ENCODE measurements around the gene MICU1. TPM values are rescaled to one million over a fixed set of nuclear protein-coding genes. Genes with fewer than 3 reads are reported as not detected.

The MICU1 gene
- total and polyA plus RNA-seq, 2 of the 13 experiments (the other 11 are each of a cell fraction or from before 2014, with no cell fraction given) = 32.5 to 56.1 TPM

DNA sequence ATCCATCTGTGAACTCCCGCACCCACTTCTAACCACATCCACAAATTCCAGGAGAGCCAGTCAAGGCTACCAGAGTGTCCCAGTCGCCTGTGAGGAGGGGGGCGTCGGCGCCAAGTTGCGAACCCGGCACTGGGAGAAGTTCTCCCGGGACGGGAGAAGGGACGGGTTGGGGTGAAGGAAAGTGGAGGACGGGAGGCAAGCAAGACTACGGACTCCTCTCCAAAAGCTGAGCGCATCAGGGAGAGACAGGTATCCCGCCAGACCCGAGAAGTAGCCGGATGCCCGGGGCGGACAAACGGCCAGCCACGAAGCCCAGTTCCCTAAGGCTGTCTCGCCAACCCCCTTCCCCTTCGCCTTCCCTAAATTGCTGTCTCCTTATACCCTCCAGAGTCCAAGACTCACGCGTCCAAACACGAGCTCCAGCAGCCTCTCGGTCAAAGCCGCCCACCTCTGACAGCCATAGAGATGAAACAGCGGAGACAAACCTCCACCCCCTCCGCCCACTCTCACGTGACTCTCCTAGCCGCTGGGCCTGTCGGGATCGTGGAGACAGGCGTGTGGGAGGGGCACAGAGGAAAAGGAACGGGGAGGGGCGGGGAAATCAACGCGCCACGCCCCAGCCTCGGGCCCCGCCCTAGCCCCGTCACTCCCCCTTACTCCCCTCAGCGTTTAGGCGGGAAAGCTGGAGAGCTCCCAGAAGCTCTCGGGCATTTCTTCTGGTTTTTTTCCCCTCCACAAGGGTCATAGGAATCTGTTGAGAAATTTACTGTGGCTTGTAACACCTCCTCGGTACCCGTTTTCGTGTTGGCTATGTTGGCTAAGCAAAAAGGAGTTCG is at the start of gene MICU1 (continued):
- TF ChIP-seq, protein P1, sequence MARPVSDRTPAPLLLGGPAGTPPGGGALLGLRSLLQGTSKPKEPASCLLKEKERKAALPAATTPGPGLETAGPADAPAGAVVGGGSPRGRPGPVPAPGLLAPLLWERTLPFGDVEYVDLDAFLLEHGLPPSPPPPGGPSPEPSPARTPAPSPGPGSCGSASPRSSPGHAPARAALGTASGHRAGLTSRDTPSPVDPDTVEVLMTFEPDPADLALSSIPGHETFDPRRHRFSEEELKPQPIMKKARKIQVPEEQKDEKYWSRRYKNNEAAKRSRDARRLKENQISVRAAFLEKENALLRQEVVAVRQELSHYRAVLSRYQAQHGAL (CRISPR knock-in tag; IDR thresholded peaks at IDR 0.05; ENCODE audit: not compliant biosample characterization) = peak; percentile 49
- TF ChIP-seq, protein P2, sequence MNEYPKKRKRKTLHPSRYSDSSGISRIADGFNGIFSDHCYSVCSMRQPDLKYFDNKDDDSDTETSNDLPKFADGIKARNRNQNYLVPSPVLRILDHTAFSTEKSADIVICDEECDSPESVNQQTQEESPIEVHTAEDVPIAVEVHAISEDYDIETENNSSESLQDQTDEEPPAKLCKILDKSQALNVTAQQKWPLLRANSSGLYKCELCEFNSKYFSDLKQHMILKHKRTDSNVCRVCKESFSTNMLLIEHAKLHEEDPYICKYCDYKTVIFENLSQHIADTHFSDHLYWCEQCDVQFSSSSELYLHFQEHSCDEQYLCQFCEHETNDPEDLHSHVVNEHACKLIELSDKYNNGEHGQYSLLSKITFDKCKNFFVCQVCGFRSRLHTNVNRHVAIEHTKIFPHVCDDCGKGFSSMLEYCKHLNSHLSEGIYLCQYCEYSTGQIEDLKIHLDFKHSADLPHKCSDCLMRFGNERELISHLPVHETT (CRISPR knock-in tag; conservative IDR thresholded peaks at IDR 0.05) = no peak
- TF ChIP-seq, protein P3, sequence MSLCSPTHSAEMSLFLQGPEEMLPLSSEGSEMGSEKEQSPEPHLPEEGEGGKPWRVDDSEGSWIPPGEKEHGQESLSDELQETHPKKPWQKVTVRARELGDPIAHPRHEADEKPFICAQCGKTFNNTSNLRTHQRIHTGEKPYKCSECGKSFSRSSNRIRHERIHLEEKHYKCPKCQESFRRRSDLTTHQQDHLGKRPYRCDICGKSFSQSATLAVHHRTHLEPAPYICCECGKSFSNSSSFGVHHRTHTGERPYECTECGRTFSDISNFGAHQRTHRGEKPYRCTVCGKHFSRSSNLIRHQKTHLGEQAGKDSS (CRISPR knock-in tag; IDR thresholded peaks at IDR 0.05; ENCODE audit: borderline replicate concordance, low read depth) = peak; percentile 43; the same call in 1 of the 2 replicates
- TF ChIP-seq TBX3 (IDR thresholded peaks at IDR 0.05; ENCODE audit: borderline replicate concordance) (no peak), ZKSCAN5 (CRISPR knock-in tag; IDR thresholded peaks at IDR 0.05) (no peak), MXD4 (CRISPR knock-in tag; IDR thresholded peaks at IDR 0.05) (0 out of 2 replicates have a peak, but pooled peaks have one; percentile 37), NFIB (CRISPR knock-in tag; IDR thresholded peaks at IDR 0.05; ENCODE audit: borderline replicate concordance) (no peak), CENPT (CRISPR knock-in tag; IDR thresholded peaks at IDR 0.05; ENCODE audit: low read depth) (no peak), ZNF891 (CRISPR knock-in tag; IDR thresholded peaks at IDR 0.05) (peak; percentile 55; the same call in 1 of the 2 replicates), NFATC3 (CRISPR knock-in tag; IDR thresholded peaks at IDR 0.05) (no peak), CENPX (CRISPR knock-in tag; IDR thresholded peaks at IDR 0.05) (no peak), YY1 (IDR thresholded peaks at IDR 0.05; ENCODE audit: insufficient read depth, insufficient replicate concordance, low read depth, low read length) (peak; percentile 76), MZF1 (CRISPR knock-in tag; IDR thresholded peaks at IDR 0.05; ENCODE audit: borderline replicate concordance) (no peak), ZNF564 (CRISPR knock-in tag; IDR thresholded peaks at IDR 0.05) (no peak), ZNF572 (CRISPR knock-in tag; IDR thresholded peaks at IDR 0.05) (no peak), MED13 (CRISPR knock-in tag; IDR thresholded peaks at IDR 0.05) (0 out of 2 replicates have a peak, but pooled peaks have one; percentile 63), KLF13 (CRISPR knock-in tag; IDR thresholded peaks at IDR 0.05) (no peak), SETDB1 (CRISPR knock-in tag; IDR thresholded peaks at IDR 0.05; ENCODE audit: borderline replicate concordance) (no peak), PLRG1 (conservative IDR thresholded peaks at IDR 0.05) (no peak), BORCS8-MEF2B (CRISPR knock-in tag; IDR thresholded peaks at IDR 0.05) (peak; percentile 72)
- TF ChIP-seq, protein P4, sequence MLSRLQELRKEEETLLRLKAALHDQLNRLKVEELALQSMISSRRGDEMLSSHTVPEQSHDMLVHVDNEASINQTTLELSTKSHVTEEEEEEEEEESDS (CRISPR knock-in tag; IDR thresholded peaks at IDR 0.05; ENCODE audit: borderline replicate concordance) = no peak
- TF ChIP-seq, protein P5, sequence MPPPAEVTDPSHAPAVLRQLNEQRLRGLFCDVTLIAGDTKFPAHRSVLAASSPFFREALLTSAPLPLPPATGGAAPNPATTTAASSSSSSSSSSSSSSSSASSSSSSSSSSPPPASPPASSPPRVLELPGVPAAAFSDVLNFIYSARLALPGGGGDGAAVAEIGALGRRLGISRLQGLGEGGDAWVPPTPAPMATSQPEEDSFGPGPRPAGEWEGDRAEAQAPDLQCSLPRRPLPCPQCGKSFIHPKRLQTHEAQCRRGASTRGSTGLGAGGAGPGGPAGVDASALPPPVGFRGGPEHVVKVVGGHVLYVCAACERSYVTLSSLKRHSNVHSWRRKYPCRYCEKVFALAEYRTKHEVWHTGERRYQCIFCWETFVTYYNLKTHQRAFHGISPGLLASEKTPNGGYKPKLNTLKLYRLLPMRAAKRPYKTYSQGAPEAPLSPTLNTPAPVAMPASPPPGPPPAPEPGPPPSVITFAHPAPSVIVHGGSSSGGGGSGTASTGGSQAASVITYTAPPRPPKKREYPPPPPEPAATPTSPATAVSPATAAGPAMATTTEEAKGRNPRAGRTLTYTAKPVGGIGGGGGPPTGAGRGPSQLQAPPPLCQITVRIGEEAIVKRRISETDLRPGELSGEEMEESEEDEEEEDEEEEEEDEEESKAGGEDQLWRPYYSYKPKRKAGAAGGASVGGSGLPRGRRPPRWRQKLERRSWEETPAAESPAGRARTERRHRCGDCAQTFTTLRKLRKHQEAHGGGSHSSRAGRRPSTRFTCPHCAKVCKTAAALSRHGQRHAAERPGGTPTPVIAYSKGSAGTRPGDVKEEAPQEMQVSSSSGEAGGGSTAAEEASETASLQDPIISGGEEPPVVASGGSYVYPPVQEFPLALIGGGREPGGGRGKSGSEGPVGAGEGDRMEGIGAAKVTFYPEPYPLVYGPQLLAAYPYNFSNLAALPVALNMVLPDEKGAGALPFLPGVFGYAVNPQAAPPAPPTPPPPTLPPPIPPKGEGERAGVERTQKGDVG (CRISPR knock-in tag; IDR thresholded peaks at IDR 0.05; ENCODE audit: borderline replicate concordance) = no peak

Data from HepG2 (cell line).